ENCODE data around the gene IFITM10. TPM values are rescaled to one million over a fixed set of nuclear protein-coding genes. Genes with fewer than 3 reads are reported as not detected.

IFITM10 gene
- total and polyA plus RNA-seq, 2 experiments from 2014 or later, result 0.41 to 1.6 TPM

DNA sequence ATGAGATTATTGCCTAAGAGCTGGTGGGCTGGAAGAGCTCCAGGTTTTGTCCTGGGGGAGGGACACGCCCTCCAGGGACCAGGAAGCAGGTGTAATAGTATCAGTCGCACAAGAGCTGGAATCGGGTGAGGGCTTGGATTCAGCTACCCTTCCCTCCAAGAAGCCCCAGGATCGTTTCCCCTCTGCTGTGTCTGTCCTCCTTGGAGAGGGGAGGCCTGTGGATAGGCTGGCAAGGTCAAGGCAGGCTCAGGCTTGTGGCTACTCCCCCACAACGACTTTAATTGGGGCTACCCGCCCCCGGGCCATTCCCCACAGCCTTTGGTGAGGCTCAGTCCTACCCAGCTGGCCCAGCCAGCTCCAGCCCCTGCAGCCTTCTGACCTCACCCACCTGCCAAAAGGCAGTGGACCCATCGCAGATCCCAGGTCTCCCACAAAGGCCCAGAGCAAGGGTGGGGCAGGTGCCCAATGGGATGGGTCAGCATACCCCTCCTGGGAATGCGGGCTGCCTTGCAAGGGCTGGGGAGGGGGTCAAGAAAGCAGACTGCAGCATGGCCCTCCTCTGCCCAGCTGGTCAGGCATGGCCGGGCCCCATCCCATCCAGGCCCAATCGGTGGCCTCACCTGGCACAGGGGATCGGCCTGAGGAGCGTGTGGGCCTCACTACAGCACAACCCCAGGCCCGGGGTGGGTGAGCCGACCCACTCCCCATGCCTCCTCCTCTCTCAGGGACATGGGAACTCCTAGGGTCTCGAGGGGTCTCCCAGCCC lies 12.3 kb upstream of the IFITM10 start:
- H3K27ac ChIP-seq, result no peak overlapping the region

DNA sequence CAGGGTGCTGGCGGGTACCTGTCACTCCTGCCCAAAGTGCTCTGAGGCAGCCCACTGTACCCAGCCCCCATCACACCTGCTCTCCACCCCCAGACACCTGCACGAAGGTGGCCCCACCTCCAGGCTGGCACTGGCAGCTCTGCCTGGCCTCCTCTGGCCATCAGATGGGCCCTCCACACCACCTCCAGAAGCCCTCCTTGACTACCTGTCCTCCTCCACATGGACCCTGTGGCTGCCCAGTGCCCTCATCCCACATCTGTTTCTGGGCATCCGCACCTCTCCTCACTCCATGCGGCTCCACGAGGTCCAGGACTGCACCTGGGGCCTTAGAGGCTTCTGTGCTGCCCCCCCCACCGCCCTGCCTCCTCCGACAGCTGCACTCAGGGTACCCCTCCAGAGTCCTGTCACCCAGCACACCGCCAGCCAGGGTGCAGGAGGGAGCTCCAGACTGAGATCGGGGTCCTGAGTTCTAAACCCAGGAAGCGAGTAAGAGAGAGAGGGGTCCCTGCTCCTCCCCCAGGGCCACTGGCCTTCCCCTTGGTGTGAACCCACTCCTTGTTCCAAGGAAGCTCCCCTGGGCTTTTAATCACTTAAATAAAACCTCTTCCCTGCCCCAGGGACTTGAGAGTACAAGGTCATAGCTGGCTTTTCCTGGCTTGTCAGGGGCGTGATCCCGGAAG lies 11.6 kb upstream of the IFITM10 start:
- Histone ChIP-seq H3K4me1 (ENCODE audit: insufficient read depth) (peaks cover 14% of the 10 kb centered on the region), H3K9me2 (ENCODE audit: insufficient read depth) (no peaks in the 10 kb centered on the region), H4K20me1 (ENCODE audit: insufficient read depth) (no peaks in the 10 kb centered on the region), H3K4me2 (ENCODE audit: unreplicated experiment) (peak overlapping the region; percentile 89), H3K27me3 (replicated peaks; ENCODE audit: insufficient read depth) (no peaks in the 10 kb centered on the region), H3F3A (ENCODE audit: insufficient read depth) (no peaks in the 10 kb centered on the region), H3K4me3 (peak overlapping the region; percentile 86), H3K79me2 (ENCODE audit: insufficient read depth) (peaks cover 19% of the 10 kb centered on the region; the same call in 1 of the 2 replicates), H3K9me3 (ENCODE audit: low read depth) (no peaks in the 10 kb centered on the region), H2AFZ (no peak overlapping the region), H3K36me3 (ENCODE audit: low read depth) (no peaks in the 10 kb centered on the region), H3K27ac (no peak overlapping the region), H3K9ac (peak overlapping the region; percentile 86; the same call in 1 of the 2 replicates)
- in situ Hi-C loops (cut with MboI), result no loop called here
- DNase-seq, result peak; percentile 42
- no peak for TF ChIP-seq EZH2phosphoT487 (IDR thresholded peaks at IDR 0.05; ENCODE audit: insufficient read depth, low read depth)
- TF ChIP-seq EZH2 (IDR thresholded peaks at IDR 0.05; ENCODE audit: insufficient read depth, poor library complexity, severe bottlenecking), result no peak
- 63 to 66% methylated on average over 12 of the region's 12 CpGs for WGBS, 2 experiments (ENCODE audit: low coverage in 1 of 2, low lambda C conversion rate in 2 of 2, missing lambda C conversion rate in 2 of 2)

More for the DNA sequence above, 12.3 kb upstream of the IFITM10 start:
- no peaks in the 10 kb centered on the region for H3F3A ChIP-seq (ENCODE audit: insufficient read depth)
- no peak for DNase-seq
- peaks cover 19% of the 10 kb centered on the region; the same call in 1 of the 2 replicates for H3K79me2 ChIP-seq (ENCODE audit: insufficient read depth)
- no peak for TF ChIP-seq EZH2 (IDR thresholded peaks at IDR 0.05; ENCODE audit: insufficient read depth, poor library complexity, severe bottlenecking)
- no peak for TF ChIP-seq EZH2phosphoT487 (IDR thresholded peaks at IDR 0.05; ENCODE audit: insufficient read depth, low read depth)
- in situ Hi-C loops (cut with MboI), result no loop called here
- H2AFZ ChIP-seq, result no peak overlapping the region
- H3K9me2 ChIP-seq (ENCODE audit: insufficient read depth), result no peaks in the 10 kb centered on the region
- H3K4me1 ChIP-seq (ENCODE audit: insufficient read depth), result peaks cover 14% of the 10 kb centered on the region
- no peaks in the 10 kb centered on the region for H3K27me3 ChIP-seq (replicated peaks; ENCODE audit: insufficient read depth)
- 40 to 41% methylated on average over 15 of the region's 16 CpGs for WGBS, 2 experiments (ENCODE audit: low coverage in 1 of 2, low lambda C conversion rate in 2 of 2, missing lambda C conversion rate in 2 of 2)
- H3K4me2 ChIP-seq (ENCODE audit: unreplicated experiment), result peak overlapping the region; percentile 89
- H3K4me3 ChIP-seq, result peak overlapping the region; percentile 86
- peak overlapping the region; percentile 86 for H3K9ac ChIP-seq
- no peaks in the 10 kb centered on the region for H3K36me3 ChIP-seq (ENCODE audit: low read depth)
- no peaks in the 10 kb centered on the region for H4K20me1 ChIP-seq (ENCODE audit: insufficient read depth)
- H3K9me3 ChIP-seq (ENCODE audit: low read depth), result no peaks in the 10 kb centered on the region

DNA sequence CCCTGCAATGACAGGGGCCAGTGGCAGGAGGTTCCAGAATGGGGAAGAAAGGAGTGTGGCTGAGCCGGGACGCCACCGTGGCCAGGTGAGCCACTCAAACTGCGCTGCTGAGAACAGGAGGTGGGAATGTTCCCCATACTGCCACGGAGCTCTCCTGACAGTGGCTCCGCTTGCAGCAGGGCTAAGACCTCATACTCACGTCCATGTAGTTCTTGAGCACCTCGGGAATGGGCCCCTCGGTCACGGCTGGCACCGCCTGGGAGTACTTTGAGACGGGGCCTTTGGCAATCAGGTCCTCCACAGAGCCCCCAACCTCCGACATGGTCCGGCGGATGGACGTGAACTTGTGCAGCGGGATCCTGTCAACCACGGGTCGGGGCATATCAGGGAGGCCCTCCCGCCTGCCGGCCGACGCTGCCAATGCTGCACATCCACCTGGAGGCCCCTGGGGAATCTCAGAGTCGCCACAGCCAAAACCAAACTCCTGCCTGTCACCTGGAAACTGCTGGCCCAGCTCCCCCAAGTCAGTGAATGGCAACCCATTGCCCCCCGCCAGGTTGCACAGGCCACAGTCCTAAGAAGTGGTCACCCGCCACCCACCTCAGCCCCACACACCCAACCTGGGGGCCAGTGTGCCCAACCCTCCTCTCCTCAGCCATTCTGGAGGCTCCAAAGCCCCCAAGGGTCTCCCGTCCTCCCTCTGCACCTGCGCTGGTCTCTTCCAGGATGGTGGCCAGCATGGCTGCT lies 10.9 kb upstream of the IFITM10 start:
- Histone ChIP-seq H3K27me3 (replicated peaks; ENCODE audit: insufficient read depth) (no peaks in the 10 kb centered on the region), H4K20me1 (ENCODE audit: insufficient read depth) (no peaks in the 10 kb centered on the region), H3K36me3 (ENCODE audit: low read depth) (no peaks in the 10 kb centered on the region), H3K4me3 (no peak overlapping the region), H3K9ac (no peak overlapping the region), H2AFZ (no peak overlapping the region), H3K9me2 (ENCODE audit: insufficient read depth) (no peaks in the 10 kb centered on the region), H3K4me1 (ENCODE audit: insufficient read depth) (peaks cover 14% of the 10 kb centered on the region), H3F3A (ENCODE audit: insufficient read depth) (no peaks in the 10 kb centered on the region), H3K9me3 (ENCODE audit: low read depth) (no peaks in the 10 kb centered on the region), H3K27ac (no peak overlapping the region), H3K79me2 (ENCODE audit: insufficient read depth) (peaks cover 19% of the 10 kb centered on the region; the same call in 1 of the 2 replicates), H3K4me2 (ENCODE audit: unreplicated experiment) (no peak overlapping the region)
- WGBS, 2 experiments (ENCODE audit: low coverage in 1 of 2, low lambda C conversion rate in 2 of 2, missing lambda C conversion rate in 2 of 2), result 90 to 92% methylated on average over 27 to 28 of the region's 28 CpGs
- no peak for DNase-seq
- in situ Hi-C loops (cut with MboI), result no loop called here
- TF ChIP-seq EZH2 (IDR thresholded peaks at IDR 0.05; ENCODE audit: insufficient read depth, poor library complexity, severe bottlenecking) (no peak), EZH2phosphoT487 (IDR thresholded peaks at IDR 0.05; ENCODE audit: insufficient read depth, low read depth) (no peak)

Data from GM23248 (cell line).